ENCODE measurements around the gene NDOR1. TPM values are rescaled to one million over a fixed set of nuclear protein-coding genes. Genes with fewer than 3 reads are reported as not detected.

Gene NDOR1
- total and polyA plus RNA-seq, 2 of the 8 experiments (the other 6 are each of a cell fraction or from before 2014, with no cell fraction given), result 25.7 to 32.3 TPM

- FAIRE-seq (no peak), DNase-seq (ENCODE audit: low read depth in 1 of 2, low spot score in 2 of 2) (no peak)
- Histone ChIP-seq H2BK12ac (ENCODE audit: low read depth, low read length) (no peak overlapping the region), H2BK20ac (ENCODE audit: low read length) (no peak overlapping the region), H3K23ac (ENCODE audit: insufficient read length) (no peak overlapping the region), H4K8ac (ENCODE audit: extremely low read depth, insufficient read depth, low read length) (no peak overlapping the region), H2AK5ac (ENCODE audit: low read depth, low read length) (no peak overlapping the region), H3K9me3 (ENCODE audit: insufficient read depth in 2 of 2, low read depth in 1 of 2, low read length in 1 of 2) (no peaks in the 10 kb centered on the region), H2BK5ac (ENCODE audit: low read depth, low read length) (no peak overlapping the region), H4K5ac (ENCODE audit: insufficient read length, low read depth, low read length) (no peak overlapping the region), H3K9ac (replicated peaks in 1 of 4; ENCODE audit: extremely low read depth in 1 of 4, low read depth in 3 of 4, low read length in 3 of 4) (no peak overlapping the region), H3K14ac (ENCODE audit: insufficient read length) (no peak overlapping the region), H3K18ac (ENCODE audit: extremely low read depth, low read length) (no peak overlapping the region), H3K4me1 (replicated peaks in 1 of 4; ENCODE audit: control insufficient read depth in 3 of 4, insufficient read depth in 4 of 4, low read length in 3 of 4) (peaks cover 0 to 8% (median 3%) of the 10 kb centered on the region in 4 experiments; a peak in 5 of 7 replicates), H4K91ac (replicated peaks; ENCODE audit: insufficient read length, low read length) (no peak overlapping the region), H3K4ac (replicated peaks; ENCODE audit: insufficient read length, low read depth, low read length) (no peak overlapping the region), H4K20me1 (replicated peaks in 1 of 2; ENCODE audit: control insufficient read depth in 1 of 2, insufficient read depth in 2 of 2, low read length in 2 of 2) (peaks cover 2 to 26% of the 10 kb centered on the region in 2 experiments), H2AFZ (ENCODE audit: low read length) (no peak overlapping the region), H3K79me1 (ENCODE audit: low read depth, low read length) (no peaks in the 10 kb centered on the region; the same call in 1 of the 2 replicates), H3K27ac (ENCODE audit: low read depth, low read length) (no peak overlapping the region), H3K56ac (replicated peaks; ENCODE audit: insufficient read length, low read depth, low read length) (no peak overlapping the region), H3K4me2 (ENCODE audit: insufficient read depth in 1 of 2, low read depth in 2 of 2, low read length in 2 of 2) (no peak overlapping the region), H3K36me3 (ENCODE audit: control insufficient read depth in 2 of 4, insufficient read depth in 4 of 4, low read length in 3 of 4) (peaks cover 0 to 38% (median 10%) of the 10 kb centered on the region in 4 experiments; a peak in 7 of 8 replicates), H2BK120ac (replicated peaks; ENCODE audit: low read depth, low read length) (no peak overlapping the region), H3K4me3 (ENCODE audit: extremely low read depth in 1 of 4, insufficient read depth in 2 of 4, low read depth in 3 of 4, low read length in 4 of 4) (no peak overlapping the region), H2BK15ac (ENCODE audit: low read length) (no peak overlapping the region), H3K27me3 (replicated peaks in 1 of 4; ENCODE audit: control insufficient read depth in 3 of 4, extremely low read depth in 1 of 4, insufficient read depth in 3 of 4, low read length in 3 of 4) (no peaks in the 10 kb centered on the region; a peak in 2 of 7 replicates), H3K23me2 (ENCODE audit: low read depth, low read length) (no peaks in the 10 kb centered on the region), H3K79me2 (ENCODE audit: control insufficient read depth in 1 of 2, insufficient read depth in 2 of 2, low read length in 2 of 2) (no peaks in the 10 kb centered on the region)
- 87% methylated on average over 8 of the region's 17 CpGs; no CpG with 5 or more reads in 1 of the 2 experiments for WGBS, 2 experiments (ENCODE audit: extremely low coverage in 1 of 2, insufficient coverage in 1 of 2, insufficient read length in 1 of 2, insufficient replicate concordance in 2 of 2, low coverage in 1 of 2, low lambda C conversion rate in 2 of 2, missing lambda C conversion rate in 1 of 2)
- ChIA-PET CTCF (ENCODE audit: partially characterized antibody) (interaction anchor here (1.0 to 1.4 kb wide), 6 partner anchors 8 to 116 kb away, joined by 3 to 5 read pairs (median 4); partner anchors contain the start of gene TMEM210), POLR2A (ENCODE audit: partially characterized antibody) (interaction anchor here (0.7 to 1.3 kb wide), 3 partner anchors 9 to 23 kb away, joined by 3 to 9 read pairs (median 4); partner anchors contain the start of genes ANAPC2 and SSNA1)
- no peak for TF ChIP-seq ASH2L (IDR thresholded peaks at IDR 0.05; ENCODE audit: low read length)
- TF ChIP-seq SUZ12 (IDR thresholded peaks at IDR 0.05; ENCODE audit: low read length), result no peak
- no peak for TF ChIP-seq NANOG (IDR thresholded peaks at IDR 0.05; ENCODE audit: insufficient read depth, low read depth, low read length, poor library complexity, severe bottlenecking)
- no peak for TF ChIP-seq GABPA (IDR thresholded peaks at IDR 0.05; ENCODE audit: borderline replicate concordance, insufficient read depth, low read length)
- no peak for TF ChIP-seq BRCA1 (IDR thresholded peaks at IDR 0.05; ENCODE audit: low read depth, low read length)
- no peak for TF ChIP-seq CTBP2 (IDR thresholded peaks at IDR 0.05; ENCODE audit: borderline replicate concordance, insufficient read depth, insufficient read length, low read length)
- no peak for TF ChIP-seq POLR2AphosphoS5 (IDR thresholded peaks at IDR 0.05; ENCODE audit: low read depth, low read length)
- no peak for TF ChIP-seq RAD21 (IDR thresholded peaks at IDR 0.05 in 1 of 2, conservative IDR thresholded peaks at IDR 0.05 in 1 of 2; ENCODE audit: low read depth in 2 of 2, low read length in 2 of 2)
- TF ChIP-seq CBX8 (IDR thresholded peaks at IDR 0.05; ENCODE audit: borderline replicate concordance, low read depth, low read length), result no peak
- no peak for TF ChIP-seq ZNF274 (IDR thresholded peaks at IDR 0.05; ENCODE audit: borderline replicate concordance, extremely low read depth, low read length)
- TF ChIP-seq TCF12 (IDR thresholded peaks at IDR 0.05; ENCODE audit: low read depth, low read length), result no peak
- TF ChIP-seq EP300 (IDR thresholded peaks at IDR 0.05; ENCODE audit: borderline replicate concordance in 1 of 2, low read depth in 2 of 2, low read length in 2 of 2), result no peak
- TF ChIP-seq TAF1 (IDR thresholded peaks at IDR 0.05; ENCODE audit: low read depth, low read length), result no peak
Measured at GRCh38 chr9:137179761-137180160, 25.7 kb upstream of the NDOR1 start.

All from H1 (cell line).